HG03064 (cell line): ENCODE measurements around the gene RNH1.

Experiments
- ATAC-seq: cut with Tn5 transposase; IDR thresholded peaks from one replicate; pipeline ENCODE4 v1.9.1; 2021; ENCODE audit warnings: low read depth; ENCODE audit not compliant: unreplicated experiment

Gene RNH1

DNA sequence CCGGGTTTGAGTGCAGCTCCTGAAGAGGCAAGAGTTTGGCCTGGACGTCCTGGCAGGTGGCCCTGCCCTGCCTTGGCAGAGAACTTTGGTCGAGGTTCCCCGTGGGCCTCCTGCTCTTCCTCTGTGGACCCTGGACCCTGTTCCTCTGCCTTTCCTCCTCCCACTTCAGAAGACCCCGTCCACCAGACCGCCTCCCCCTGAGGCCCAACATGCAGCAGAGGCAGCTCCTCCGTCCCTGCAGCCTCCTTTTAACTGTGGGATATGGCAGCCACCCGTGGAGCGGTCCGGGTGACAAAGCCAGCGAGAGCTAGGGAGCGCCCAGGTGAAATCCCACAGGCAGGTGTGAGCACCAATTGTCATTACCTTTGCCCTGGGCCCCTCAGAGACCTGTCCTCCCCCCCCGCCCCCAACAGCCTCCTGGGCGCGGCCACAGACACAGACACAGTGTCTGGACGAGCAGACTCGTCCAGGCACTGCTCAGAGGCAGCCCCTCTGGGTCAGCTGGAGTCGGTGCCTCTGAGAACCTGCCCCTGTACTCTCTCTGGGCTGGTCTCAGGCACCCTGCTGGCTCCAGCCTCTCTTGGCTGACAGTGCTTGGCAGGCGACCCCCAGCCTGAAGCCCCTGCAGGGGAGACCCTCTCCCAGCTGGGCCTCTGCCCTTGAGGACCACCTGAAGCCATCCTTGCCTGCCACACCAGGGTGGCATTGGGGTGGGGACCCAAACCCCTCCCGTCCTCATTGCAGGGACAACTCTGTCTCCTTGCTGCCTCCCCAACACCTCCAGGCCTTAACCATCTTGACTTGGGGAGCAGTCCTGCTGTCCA is 61.1 kb downstream of the RNH1 start:
- ATAC-seq: no peak
